NCI-H146 treated with DMSO at 0.1 percent for 48 hours (cell line): ENCODE results near the gene RND1.
"Not testable (repeated sequence)": the region's sequence is repeated elsewhere in the genome, so short reads cannot be mapped to it uniquely, and the experiment has no call there.

Experiments
- DNase-seq: peaks from one replicate; lab custom pipeline; 2025; ENCODE audit not compliant: unreplicated experiment; lab: John Stamatoyannopoulos, UW

The RND1 gene

DNA sequence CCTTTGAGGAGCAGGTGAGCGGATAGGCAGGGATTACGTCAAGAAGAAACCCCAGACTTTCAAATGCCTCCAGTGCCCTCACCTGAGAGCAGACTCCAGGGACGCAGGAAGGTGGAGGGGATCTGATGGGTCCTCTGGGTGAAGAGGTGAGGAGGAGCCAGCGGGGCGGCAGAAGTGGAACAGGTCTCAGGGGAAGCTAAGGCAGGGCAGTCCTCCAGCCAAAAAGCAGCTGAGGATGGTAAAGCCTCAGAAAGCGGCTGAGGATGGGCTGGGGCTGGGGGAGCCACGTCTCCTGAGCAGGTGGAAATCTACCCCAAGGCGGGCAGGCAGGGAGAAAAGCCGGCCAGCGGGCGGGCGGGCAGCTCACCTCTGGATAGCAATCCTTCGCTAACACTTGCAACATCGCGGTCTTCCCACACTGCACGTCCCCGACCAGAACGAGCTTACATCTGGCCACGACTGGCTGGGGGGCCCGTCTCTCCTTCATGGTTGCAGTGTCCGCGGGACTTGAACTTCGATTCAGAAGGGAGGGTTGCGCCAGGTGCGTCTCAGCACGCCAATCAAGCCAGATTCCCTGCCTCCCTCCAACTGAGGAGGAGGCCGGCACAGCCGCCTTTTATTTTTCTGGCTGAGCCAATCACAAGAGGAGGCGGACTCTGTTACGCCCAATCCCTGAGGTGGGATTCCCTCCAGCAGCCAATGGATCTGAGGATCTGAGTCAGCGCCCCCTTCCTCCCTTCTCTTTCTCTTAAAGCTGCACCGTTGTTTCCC lies at the start of gene RND1:
Gene RND1, minus strand, starts transcription at position 590 of the 771 bp plus-strand sequence. Its CDS starts 103 bp downstream, at position 487.
- DNase-seq, result peak; percentile 91

DNA sequence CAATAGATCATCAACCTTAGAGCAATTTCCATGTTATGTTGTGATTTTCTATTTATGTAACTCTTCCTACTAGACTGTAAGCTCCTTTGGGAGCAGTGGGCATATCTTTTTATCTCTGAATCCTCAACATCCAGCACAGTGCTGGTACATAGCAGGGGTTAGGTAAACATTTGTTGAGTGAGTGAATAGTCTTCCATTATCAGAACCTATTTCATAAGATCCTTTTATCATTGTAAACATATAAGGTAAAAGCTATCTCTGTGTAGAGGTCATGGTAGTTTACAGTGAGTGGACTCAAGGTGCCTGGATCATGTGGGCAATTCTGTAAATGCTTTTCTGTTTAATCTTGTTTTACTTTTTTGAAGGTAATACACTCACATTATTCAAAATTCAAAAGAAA lies 44.5 kb upstream of the RND1 start:
- DNase-seq, result peak; percentile 72

DNA sequence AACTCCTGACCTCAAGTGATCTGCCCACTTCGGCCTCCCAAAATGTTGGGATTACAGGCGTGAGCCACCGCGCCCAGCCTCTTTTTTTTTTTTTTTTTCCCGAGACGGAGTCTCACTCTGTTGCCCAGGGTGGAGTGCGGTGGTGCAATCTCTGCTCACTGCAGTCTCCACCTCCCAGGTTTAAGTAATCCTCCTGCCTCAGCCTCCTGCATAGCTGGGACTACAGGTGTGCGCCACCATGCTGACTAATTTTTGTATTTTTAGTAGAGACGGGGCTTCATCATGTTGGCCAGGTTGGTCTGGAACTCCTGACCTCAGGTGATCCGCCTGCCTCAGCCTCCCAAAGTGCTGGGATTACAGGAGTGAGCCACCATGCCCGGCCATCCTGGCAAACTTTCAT lies 44.0 kb upstream of the RND1 start:
- not testable (repeated sequence) for DNase-seq

DNA sequence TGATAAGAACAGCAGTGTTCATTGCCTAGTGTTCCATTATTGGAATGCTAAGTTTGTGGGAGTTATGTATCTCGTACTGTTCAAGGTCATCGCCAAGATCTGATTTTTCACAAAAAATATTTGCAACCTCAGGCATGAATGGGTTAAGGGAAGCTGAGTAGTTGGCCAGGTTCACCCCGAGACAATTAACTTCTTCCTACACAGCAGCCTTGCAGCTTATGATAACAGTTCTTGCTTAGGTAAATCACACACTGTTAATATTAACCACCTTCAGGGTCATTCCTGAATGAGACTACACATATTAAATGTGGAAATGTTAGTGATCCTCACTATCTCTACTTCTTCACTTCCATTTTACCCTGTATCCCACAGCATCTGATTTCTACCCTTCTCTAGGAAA lies 41.6 kb upstream of the RND1 start:
- DNase-seq, result no peak

DNA sequence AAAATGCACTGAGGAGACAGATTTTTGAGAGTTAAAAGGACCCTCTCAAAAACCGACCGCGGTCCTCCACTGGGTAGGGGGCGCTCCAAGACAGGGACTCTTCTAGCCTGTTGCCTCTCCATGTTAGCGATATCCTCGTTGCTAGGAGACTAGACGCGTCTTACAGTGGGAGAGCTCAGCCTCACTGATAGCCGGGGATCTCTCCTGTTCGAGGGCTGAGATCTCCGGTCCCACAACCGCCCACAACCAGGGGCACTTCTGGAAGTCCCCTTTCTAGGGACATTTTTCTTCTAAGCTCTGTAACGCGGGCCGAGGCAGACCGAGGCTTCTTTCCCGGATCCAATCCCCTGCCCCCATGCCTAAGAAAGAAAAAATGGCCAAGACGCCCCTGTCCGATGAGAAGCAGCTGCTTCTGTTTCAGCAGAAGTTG lies 38.3 kb upstream of the RND1 start:
- peak; percentile 78 for DNase-seq

- DNase-seq, result no peak
Observed at GRCh38 chr12:48903363-48903981, 37.8 kb upstream of the RND1 start.

DNA sequence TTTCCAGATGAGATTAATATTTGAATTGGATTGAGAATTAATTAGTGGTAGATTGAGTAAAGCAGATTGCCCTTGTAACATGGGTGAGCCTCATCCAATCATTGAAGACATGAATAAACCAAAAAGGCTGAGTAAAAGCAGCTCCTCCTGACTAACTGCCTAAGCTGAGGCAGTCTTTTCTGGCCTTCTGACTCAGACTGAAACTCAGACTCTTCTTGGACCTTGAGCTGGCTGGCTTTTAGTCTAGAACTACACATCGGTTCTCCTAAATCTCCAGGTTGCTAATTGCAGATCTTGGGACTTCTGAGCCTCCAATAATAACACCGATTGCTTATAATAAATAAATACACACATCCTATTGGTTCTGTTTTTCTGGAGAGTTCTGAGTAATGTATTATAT lies 35.6 kb upstream of the RND1 start:
- no peak for DNase-seq

DNA sequence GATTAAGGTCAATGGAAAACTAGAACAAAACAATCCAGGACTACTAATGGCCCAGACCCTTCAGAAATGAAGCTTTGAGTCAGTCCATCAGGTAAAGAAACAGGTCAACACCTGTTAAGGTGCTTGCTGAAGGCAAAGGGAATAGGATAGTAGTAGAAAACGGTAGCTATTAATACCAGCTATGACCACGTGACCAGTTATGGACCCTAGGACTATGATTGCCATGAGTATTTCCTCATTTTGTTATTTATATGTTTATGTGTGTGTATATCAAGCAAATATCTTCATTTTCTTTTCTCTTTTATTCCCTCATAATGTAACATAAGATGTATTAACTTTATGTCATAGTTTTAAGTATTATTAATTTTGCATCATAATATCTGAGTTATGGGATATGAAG lies 34.0 kb upstream of the RND1 start:
- DNase-seq, result no peak

GRCh38 chr12:48894271-48894670 lies 28.6 kb upstream of the RND1 start:
- no peak for DNase-seq

DNA sequence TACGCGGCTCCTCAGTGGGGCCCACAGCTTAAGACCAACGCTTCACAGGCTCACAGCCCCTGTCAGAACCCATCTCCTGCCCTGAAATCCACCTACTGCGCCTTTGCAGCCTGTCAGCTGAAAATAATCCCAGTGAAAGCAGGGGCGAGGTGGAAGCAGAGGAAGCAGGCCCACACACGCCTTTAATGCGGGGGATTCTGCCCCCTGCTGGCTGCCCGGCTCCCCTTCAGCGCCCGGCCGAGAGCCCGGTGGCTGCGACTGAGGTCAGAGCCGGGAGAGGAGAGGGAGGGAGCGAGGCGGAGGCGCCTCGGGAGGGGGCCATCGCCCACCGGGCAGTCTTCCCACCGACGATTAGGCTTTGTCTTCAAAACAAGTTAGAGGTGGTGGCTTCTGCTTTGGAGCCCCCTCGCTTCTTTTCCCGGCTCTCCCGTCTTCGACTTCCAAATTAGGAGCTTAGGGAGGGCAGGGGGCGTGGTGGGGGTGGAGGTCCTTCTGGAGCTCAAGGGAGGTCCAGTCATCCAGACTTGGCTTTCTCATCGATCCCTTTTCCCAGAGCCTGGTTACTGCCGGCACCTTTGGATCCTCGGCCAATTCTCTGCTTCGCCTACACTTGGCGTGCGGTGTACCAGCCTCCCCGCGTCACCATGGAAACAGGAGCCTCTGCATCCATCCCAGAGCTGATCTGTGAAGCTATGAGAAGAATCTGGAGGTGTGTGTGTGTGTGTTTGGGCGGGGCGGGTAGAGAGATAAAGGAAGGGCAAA lies 25.2 kb upstream of the RND1 start:
- DNase-seq, result peak; percentile 69

GRCh38 chr12:48889679-48890078 lies 24.0 kb upstream of the RND1 start:
- no peak for DNase-seq

DNA sequence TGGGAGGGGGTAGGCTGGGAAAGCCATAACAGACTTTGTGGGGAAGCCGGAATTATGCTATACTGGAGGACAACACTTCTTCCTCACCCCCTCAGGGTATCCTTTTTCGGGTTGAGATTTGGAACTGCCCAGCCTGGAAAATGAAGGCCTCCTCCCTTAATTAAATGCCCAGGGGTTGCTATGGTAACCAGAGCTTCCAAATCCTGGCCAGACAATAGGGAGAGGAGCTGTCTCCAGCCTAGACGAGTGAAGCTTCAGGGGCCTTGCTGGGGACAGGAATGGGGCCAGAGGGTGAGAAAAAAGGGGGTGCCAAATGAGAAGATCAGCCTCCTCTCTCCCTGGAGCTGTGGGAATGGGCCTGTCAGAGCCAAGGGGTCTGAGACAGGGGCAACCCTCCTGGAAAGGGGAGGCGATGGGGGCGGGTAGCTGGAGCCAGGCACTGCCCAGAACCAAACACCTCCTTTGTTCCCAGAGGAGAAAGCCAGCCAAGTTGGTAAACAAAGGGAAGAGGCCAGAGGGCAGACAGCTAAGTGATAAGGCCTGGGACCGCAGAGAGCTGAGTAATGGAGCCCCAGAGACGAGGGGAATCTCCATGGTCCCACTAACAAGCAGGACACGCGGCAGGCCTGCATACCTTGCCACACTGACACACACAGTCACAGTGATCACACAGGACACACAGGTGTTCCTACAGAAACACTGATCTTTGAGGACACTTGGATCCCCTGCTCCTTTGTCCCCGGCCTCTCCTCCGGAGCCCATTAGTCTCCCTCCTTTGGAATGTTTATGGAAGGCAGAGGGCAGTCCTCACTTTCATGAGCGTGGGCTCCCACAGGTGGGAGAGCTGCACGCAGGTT lies 17.9 kb upstream of the RND1 start:
- no peak for DNase-seq

- DNase-seq, result no peak
Observed at GRCh38 chr12:48882972-48883304, 17.3 kb upstream of the RND1 start.

GRCh38 chr12:48882315-48882687 lies 16.6 kb upstream of the RND1 start:
- DNase-seq, result no peak

DNA sequence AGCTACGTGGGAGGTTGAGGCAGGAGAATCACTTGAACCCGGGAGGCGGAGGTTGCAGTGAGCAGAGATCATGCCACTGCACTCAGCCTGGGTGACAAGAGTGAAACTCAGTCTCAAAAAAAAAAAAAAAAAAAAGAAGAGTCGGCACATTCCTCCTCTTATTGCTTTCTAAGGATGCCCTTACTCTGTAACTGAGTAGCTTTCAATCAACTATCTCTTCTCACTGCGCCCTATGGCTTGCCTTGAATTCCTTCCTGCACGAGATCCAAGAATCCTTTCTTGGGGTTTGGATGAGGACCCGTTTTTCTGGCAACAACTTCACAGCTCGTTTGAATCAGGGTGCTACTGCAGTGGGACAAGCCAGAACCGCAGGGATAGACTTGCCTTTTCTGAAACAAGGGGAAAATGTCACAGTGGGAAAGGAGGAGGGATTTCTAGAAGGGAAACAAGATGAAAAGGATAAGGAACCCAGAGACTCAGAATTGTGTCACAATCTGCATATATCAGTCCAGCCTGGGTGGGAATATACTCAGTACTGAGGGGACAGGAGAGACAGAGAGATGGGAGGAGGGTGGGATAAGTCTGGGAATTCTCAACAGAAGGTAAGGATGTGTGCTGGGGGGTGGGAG lies 16.1 kb upstream of the RND1 start:
- DNase-seq, result no peak

- DNase-seq, result no peak
Observed at GRCh38 chr12:48880647-48881046, 15.0 kb upstream of the RND1 start.

DNA sequence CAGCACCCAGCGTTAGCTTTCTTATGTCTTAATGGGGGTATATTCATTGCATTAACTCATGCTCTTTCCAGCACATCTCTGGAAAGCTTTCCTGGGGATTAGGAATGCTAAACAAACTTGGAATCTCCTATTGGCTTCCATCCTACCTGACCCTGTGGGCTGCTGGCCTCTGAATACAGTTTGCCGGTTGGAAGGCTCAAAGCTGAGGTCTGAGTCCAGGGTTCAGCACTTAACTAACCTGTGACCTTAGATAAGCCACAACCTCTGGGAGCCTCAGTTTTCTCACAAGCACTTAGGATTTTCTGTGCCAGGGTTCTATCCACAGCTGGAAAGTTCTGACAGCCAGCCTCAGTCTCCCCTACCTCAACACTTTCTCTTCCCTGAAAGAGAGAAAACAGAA lies 12.9 kb upstream of the RND1 start:
- DNase-seq, result no peak

DNA sequence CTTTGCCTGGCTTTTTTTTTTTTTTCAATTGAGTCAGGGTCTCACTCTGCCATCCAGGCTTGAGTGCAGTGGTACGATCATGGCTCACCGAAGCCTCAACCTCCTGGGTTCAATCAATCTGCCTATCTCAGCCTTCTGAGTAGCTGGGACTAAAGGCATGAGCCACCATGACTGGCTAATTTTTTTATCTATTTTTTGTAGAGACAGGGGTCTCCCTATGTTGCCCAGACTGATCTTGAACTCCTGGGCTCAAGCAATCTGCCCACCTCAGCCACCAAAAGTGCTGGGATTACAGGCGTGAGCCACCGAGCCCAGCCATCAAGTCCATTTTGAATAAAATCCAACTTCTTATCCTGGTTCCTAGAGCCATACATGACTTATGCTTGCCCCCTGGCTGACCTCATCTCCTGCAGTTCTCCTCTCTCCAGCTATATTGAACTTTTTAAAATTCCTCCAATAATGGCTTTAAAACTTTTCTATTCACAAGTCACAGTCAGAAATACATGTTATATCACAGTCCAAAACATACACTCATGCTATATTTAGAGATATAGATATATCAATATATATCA lies 10.4 kb upstream of the RND1 start:
- no peak for DNase-seq

GRCh38 chr12:48873534-48873933 lies 7.9 kb upstream of the RND1 start:
- DNase-seq, result not testable (repeated sequence)

DNA sequence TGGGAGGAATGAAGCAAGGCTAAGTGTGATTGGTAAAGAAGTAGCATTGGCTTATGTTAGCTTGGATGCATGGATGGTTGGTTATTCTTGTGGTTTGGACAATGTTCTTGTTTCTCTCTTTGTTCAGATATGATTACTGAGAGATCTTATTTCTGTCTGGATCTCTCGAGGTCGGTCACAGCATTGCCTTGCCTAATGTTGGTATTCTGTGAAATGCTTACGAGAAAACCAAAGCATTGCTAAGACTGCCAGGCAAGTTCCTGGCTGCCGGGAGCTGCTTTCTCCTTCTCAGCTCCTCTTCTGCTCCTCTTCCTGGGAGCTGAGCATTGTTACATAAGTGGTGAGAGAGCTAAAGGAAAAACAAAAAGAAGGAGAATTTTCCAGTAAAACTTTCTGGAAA lies 7.4 kb upstream of the RND1 start:
- DNase-seq, result no peak
